ENCODE data around the gene HLA-G.
"Not testable (repeated sequence)": the region's sequence is repeated elsewhere in the genome, so short reads cannot be mapped to it uniquely, and the experiment has no call there.

HLA-G gene

GRCh38 chr6:29875257-29875656, 47.6 kb downstream of the HLA-G start:
- no peak for DNase-seq (ENCODE audit: low read depth)

DNA sequence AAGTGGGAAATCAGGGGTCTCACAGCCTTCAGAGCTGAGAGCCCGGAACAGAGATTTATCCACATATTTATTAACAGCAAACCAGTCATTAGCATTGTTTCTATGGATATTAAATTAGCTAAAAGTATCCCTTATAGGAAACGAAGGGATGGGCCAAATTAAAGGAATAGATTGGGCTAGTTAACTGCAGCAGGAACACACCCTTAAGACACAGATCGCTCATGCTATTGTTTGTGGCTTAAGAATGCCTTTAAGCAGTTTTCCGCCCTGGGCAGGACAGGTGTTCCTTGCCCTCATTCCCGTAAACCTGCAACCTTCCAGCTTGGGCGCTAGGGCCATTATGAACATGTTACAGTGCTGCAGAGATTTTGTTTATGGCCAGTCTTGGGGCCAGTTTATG, 48.1 kb downstream of the HLA-G start:
- not testable (repeated sequence) for DNase-seq (ENCODE audit: low read depth)

Data from amniotic epithelial cell (primary cell).